ENCODE results near the gene RPS19BP1. TPM values are rescaled to one million over a fixed set of nuclear protein-coding genes. Genes with fewer than 3 reads are reported as not detected.
A peak's percentile ranks its signal among the peaks of the same experiment; 100 is the strongest.

RPS19BP1 gene
- total and polyA plus RNA-seq, 11 donors: 33.2 to 220 (median 52.1) TPM

- TF ChIP-seq CTCF (IDR thresholded peaks at IDR 0.05) (peak; percentile 94 to 99 (median 96)), POLR2A (IDR thresholded peaks at IDR 0.05) (no peak)
- H3K4me3 ChIP-seq: peak overlapping the region in 9 of 12 donors; percentile 2 to 42 (median 26)
- H3K27ac ChIP-seq: peak overlapping the region in 7 of 12 donors; percentile 6 to 76 (median 43)
- intact Hi-C loops (cut with DNase I): loop anchor here (2.0 to 10.0 kb wide), 13 partner anchors 32 to 357 kb away; partner anchors contain the start of genes RPL3 (in 5 of the 10) and SYNGR1 (in 4 of the 10)
- H3K4me1 ChIP-seq: peaks cover 7 to 81% (median 63%) of the 10 kb centered on the region in 12 donors
- 26 to 39% (median 30%) methylated on average over 23 to 32 of the region's 32 CpGs for WGBS, 4 donors
- no peaks in the 10 kb centered on the region for H3K9me3 ChIP-seq
- H3K27me3 ChIP-seq: no peaks in the 10 kb centered on the region
- peaks cover 0 to 51% (median 27%) of the 10 kb centered on the region in 9 donors for H3K36me3 ChIP-seq
- DNase-seq: peak; percentile 89 to 96 (median 91)
- peak; percentile 33 to 62 (median 47) for ATAC-seq
Observed at GRCh38 chr22:39528681-39529486, 3.7 kb downstream of the RPS19BP1 start.

- intact Hi-C loops (cut with DNase I): loop anchor here (2.0 to 10.0 kb wide), 13 partner anchors 31 to 356 kb away; partner anchors contain the start of genes RPL3 (in 5 of the 10) and SYNGR1 (in 4 of the 10)
- Histone ChIP-seq H3K36me3 (peaks cover 0 to 58% (median 34%) of the 10 kb centered on the region in 9 donors), H3K4me3 (peak overlapping the region in 1 of 12 donors; percentile 41), H3K9me3 (no peaks in the 10 kb centered on the region), H3K4me1 (peaks cover 7 to 89% (median 71%) of the 10 kb centered on the region in 12 donors), H3K27ac (peak overlapping the region in 5 of 12 donors; percentile 11 to 76 (median 44)), H3K27me3 (no peaks in the 10 kb centered on the region)
- ATAC-seq (no peak), DNase-seq (peak in 1 of 5 donors; percentile 28)
- 69 to 76% (median 71%) methylated on average over 9 to 12 of the region's 12 CpGs for WGBS, 4 donors
- TF ChIP-seq CTCF (IDR thresholded peaks at IDR 0.05): no peak
- TF ChIP-seq POLR2A (IDR thresholded peaks at IDR 0.05): no peak
Observed at GRCh38 chr22:39528080-39528661, 4.4 kb downstream of the RPS19BP1 start.

- Histone ChIP-seq H3K27ac (peak overlapping the region in 5 of 12 donors; percentile 11 to 76 (median 44)), H3K9me3 (no peaks in the 10 kb centered on the region), H3K27me3 (no peaks in the 10 kb centered on the region), H3K4me3 (no peak overlapping the region), H3K4me1 (peaks cover 7 to 95% (median 77%) of the 10 kb centered on the region in 12 donors), H3K36me3 (peaks cover under 1 to 65% (median 41%) of the 10 kb centered on the region in 9 donors)
- peak in 1 of 5 donors; percentile 25 for DNase-seq
- WGBS, 4 donors: 63 to 86% (median 70%) methylated on average over 6 of the region's 6 CpGs
- ATAC-seq: no peak
- TF ChIP-seq CTCF (IDR thresholded peaks at IDR 0.05) (no peak), POLR2A (IDR thresholded peaks at IDR 0.05) (no peak)
- intact Hi-C loops (cut with DNase I): loop anchor here (5.0 to 10.0 kb wide), 9 partner anchors 35 to 355 kb away; partner anchors contain the start of genes RPL3 (in 4 of the 10) and SYNGR1 (in 4 of the 10)
Observed at GRCh38 chr22:39527481-39527961, 5.0 kb downstream of the RPS19BP1 start.

Data from heart left ventricle (tissue), 16 donors.